HepG2 (cell line): ENCODE data around the gene PKNOX2. TPM values are rescaled to one million over a fixed set of nuclear protein-coding genes. Genes with fewer than 3 reads are reported as not detected.

Experiments used
- ATAC-seq: fragments of 200-7000 bp; cut with Tn5 transposase; 3 replicates; pipeline ENCODE4 v1.9.1; 2020; ENCODE audit warnings: mild to moderate bottlenecking, moderate library complexity
- BruUV-seq: library from RNA; stranded (reverse); fragments of 400-500 nt; replicated peaks from 2 replicates; lab custom pipeline; 2021; lab: Mats Ljungman, UMichigan
- CTCF ChIA-PET: fragments of 300-600 bp; formaldehyde crosslinking; extraction: SDS; loops from one replicate; lab custom pipeline; 2021; ENCODE audit warnings: low total read pairs, inconsistent platforms, low intra/inter-chr PET ratio; lab: Yijun Ruan, JAX
- POLR2A ChIA-PET: fragments of 350-600 bp; sonication (Branson Sonifier 250); formaldehyde crosslinking; loops from one replicate; lab custom pipeline; 2020; ENCODE audit warnings: antibody characterized with exemption, inconsistent platforms; lab: Yijun Ruan, JAX
- DNase-seq: peaks from one replicate; pipeline ENCODE4 v3.0.0-alpha.2; 2015; ENCODE audit warnings: low spot score
- FAIRE-seq: peaks from 3 replicates; lab custom pipeline; 2011; peaks lifted over from hg19 to GRCh38; lab: Jason Lieb, UNC
- H2AFZ ChIP-seq: one replicate; pipeline ENCODE4 v1.6.1; 2011; ENCODE audit warnings: low read length, inconsistent platforms
- H3K27ac ChIP-seq: fragments of 300-600 bp; 3 replicates; pipeline ENCODE4 v1.8.0; 2011; ENCODE audit warnings: mixed run types, mild to moderate bottlenecking, mixed read lengths, low read length, inconsistent platforms; ENCODE audit not compliant: insufficient read depth; ENCODE audit errors: extremely low read length
- H3K27me3 ChIP-seq, 2 experiments: fragments of 200-600 bp in 1 of 2; 2 replicates in 1 of 2; 3 replicates in 1 of 2; pipeline versions ENCODE4 v1.6.0 to v1.8.0; 2011; ENCODE audit warnings: low read length in 2 of 2, mild to moderate bottlenecking in 2 of 2, moderate library complexity in 2 of 2, inconsistent platforms in 1 of 2; ENCODE audit not compliant: insufficient read depth in 2 of 2, control insufficient read depth in 1 of 2
- H3K36me3 ChIP-seq, 2 experiments: fragments of 200-600 bp in 1 of 2; replicated peaks in 1 of 2; 2 replicates in 1 of 2; 3 replicates in 1 of 2; pipeline versions ENCODE4 v1.5.1 to v1.8.0; 2011; ENCODE audit warnings: low read length in 2 of 2, inconsistent platforms in 1 of 2; ENCODE audit not compliant: insufficient read depth in 2 of 2, control insufficient read depth in 1 of 2
- H3K4me1 ChIP-seq: 2 replicates; pipeline ENCODE4 v1.5.1; 2012; ENCODE audit warnings: low read length, inconsistent platforms; ENCODE audit not compliant: insufficient read depth
- H3K4me2 ChIP-seq: 2 replicates; pipeline ENCODE4 v1.6.0; 2011; ENCODE audit warnings: low read depth, low read length, inconsistent platforms
- H3K4me3 ChIP-seq, 3 experiments: fragments of 200-600 bp in 1 of 3; sonication (generic), shearing (Covaris generic) in 1 of 3; replicated peaks in 1 of 3; 2 replicates each; pipeline ENCODE4 v1.5.1; 2011 to 2016; ENCODE audit warnings: low read length in 3 of 3, inconsistent platforms in 2 of 3, low read depth in 2 of 3, mild to moderate bottlenecking in 2 of 3, control low read depth in 1 of 3, mixed read lengths in 1 of 3; ENCODE audit not compliant: insufficient read depth in 1 of 3
- H3K79me2 ChIP-seq: one replicate; pipeline ENCODE4 v1.6.1; 2011; ENCODE audit warnings: low read length, inconsistent platforms; ENCODE audit not compliant: insufficient read depth
- H3K9ac ChIP-seq: 2 replicates; pipeline ENCODE4 v1.6.0; 2011; ENCODE audit warnings: mild to moderate bottlenecking, low read depth, low read length, inconsistent platforms; ENCODE audit not compliant: insufficient read depth
- H3K9me3 ChIP-seq: 2 replicates; pipeline ENCODE4 v1.5.1; 2012; ENCODE audit warnings: mild to moderate bottlenecking, low read length
- H4K20me1 ChIP-seq: 2 replicates; pipeline ENCODE4 v1.6.0; 2011; ENCODE audit warnings: inconsistent platforms, mild to moderate bottlenecking, low read length, moderate library complexity; ENCODE audit not compliant: insufficient read depth
- CBFB ChIP-seq: sonication (generic); formaldehyde crosslinking; IDR thresholded peaks from 2 replicates; pipeline ENCODE4 v1.4.0; 2020; ENCODE audit warnings: missing genetic modification reagents
- CSRNP1 ChIP-seq: sonication (generic); formaldehyde crosslinking; IDR thresholded peaks from 2 replicates; pipeline ENCODE4 v1.8.1; 2023; ENCODE audit warnings: mild to moderate bottlenecking, missing genetic modification reagents
- MEIS1 ChIP-seq: sonication (generic); formaldehyde crosslinking; IDR thresholded peaks from 2 replicates; pipeline ENCODE4 v1.9.0; 2021; ENCODE audit warnings: mild to moderate bottlenecking, missing genetic modification reagents, moderate library complexity, borderline replicate concordance
- POLR2AphosphoS5 ChIP-seq: IDR thresholded peaks from 2 replicates; pipeline ENCODE4 v1.6.1; 2012; ENCODE audit warnings: low read depth, low read length
- SOX13 ChIP-seq, 3 experiments: fragments of 450-650 bp in 1 of 3; sonication (generic) in 1 of 3; formaldehyde crosslinking in 1 of 3; IDR thresholded peaks in 2 of 3; conservative IDR thresholded peaks in 1 of 3; 2 replicates each; pipeline versions ENCODE4 v1.5.0 to v1.6.1; 2016 to 2020; ENCODE audit warnings: antibody characterized with exemption in 1 of 3, mild to moderate bottlenecking in 1 of 3, missing compliant biosample characterization in 1 of 3, missing genetic modification reagents in 1 of 3, moderate library complexity in 1 of 3
- TERF1 ChIP-seq: sonication (generic); formaldehyde crosslinking; IDR thresholded peaks from 2 replicates; pipeline ENCODE4 v1.8.0; 2022; ENCODE audit warnings: mild to moderate bottlenecking, missing genetic modification reagents, moderate library complexity
- TRIM24 ChIP-seq: sonication (generic); formaldehyde crosslinking; IDR thresholded peaks from 2 replicates; pipeline ENCODE4 v1.8.0; 2022; ENCODE audit warnings: mild to moderate bottlenecking, missing genetic modification reagents
- ZNF253 ChIP-seq: sonication (generic); formaldehyde crosslinking; IDR thresholded peaks from 2 replicates; pipeline ENCODE4 v1.8.0; 2022; ENCODE audit warnings: mild to moderate bottlenecking, missing genetic modification reagents, borderline replicate concordance
- ZNF264 ChIP-seq: sonication (generic); formaldehyde crosslinking; IDR thresholded peaks from 2 replicates; pipeline ENCODE4 v1.4.0; 2020; ENCODE audit warnings: missing genetic modification reagents
- ZNF354B ChIP-seq: sonication (generic); formaldehyde crosslinking; IDR thresholded peaks from 2 replicates; pipeline ENCODE4 v1.8.0; 2022; ENCODE audit warnings: mild to moderate bottlenecking, missing genetic modification reagents
- ZNF790 ChIP-seq: sonication (generic); formaldehyde crosslinking; IDR thresholded peaks from 2 replicates; pipeline ENCODE4 v1.8.0; 2022; ENCODE audit warnings: missing genetic modification reagents, mild to moderate bottlenecking, borderline replicate concordance
- WGBS: methylation state at CpG from one replicate; pipeline ENCODE4 v1.1.6; 2017; ENCODE audit warnings: low lambda C conversion rate; 5-methylcytosine and 5-hydroxymethylcytosine counted together
- in situ Hi-C: cut with HindIII; loops from 2 replicates; pipeline ENCODE4 v1.10.0; 2017; ENCODE audit warnings: low pct_unique_long_range_greater_than_20kb; ENCODE audit not compliant: extremely low pct_ligation_motif_present
- intact Hi-C: fragments of 100-400 bp; cut with micrococcal nuclease; formaldehyde crosslinking; loops from one replicate; pipeline ENCODE4 v1.10.0; 2022; ENCODE audit not compliant: unreplicated experiment
- polyA plus RNA-seq, 8 experiments: library from polyadenylated mRNA; depleted of rRNA in 3 of 8; stranded (reverse) in 7 of 8; unstranded in 1 of 8; fragments of >200 nt; fragmentation: Illumina TruSeq in 4 of 8; extraction: Trizol in 4 of 8; gene quantifications; 2 replicates each; pipeline versions ENCODE4 v1.2.1 to v1.2.3, GENCODE V29; 2011 to 2016; ENCODE audit warnings: low read depth in 4 of 8, missing spikeins in 1 of 8, mixed read lengths in 1 of 8; ENCODE audit not compliant: insufficient read depth in 1 of 8
- total RNA-seq, 5 experiments: library from RNA; depleted of rRNA; stranded (reverse); fragments of >200 nt; fragmentation: Illumina TruSeq; extraction: Trizol; gene quantifications; 2 replicates each; pipeline ENCODE4 v1.2.3, GENCODE V29; 2016; ENCODE audit warnings: low read depth in 1 of 5

PKNOX2 gene
- total and polyA plus RNA-seq, 2 of the 13 experiments (the other 11 are each of a cell fraction or from before 2014, with no cell fraction given) = not detected

- ATAC-seq = no peak
- Histone ChIP-seq H3K27me3 (peaks cover 4 to 73% of the 10 kb centered on the region in 2 experiments; a peak in 4 of 5 replicates), H3K4me1 (no peaks in the 10 kb centered on the region), H3K36me3 (no peaks in the 10 kb centered on the region), H2AFZ (no peak overlapping the region), H3K9me3 (no peaks in the 10 kb centered on the region), H3K9ac (no peak overlapping the region), H3K27ac (no peak overlapping the region), H3K4me3 (no peak overlapping the region), H4K20me1 (no peaks in the 10 kb centered on the region), H3K4me2 (no peak overlapping the region), H3K79me2 (no peaks in the 10 kb centered on the region)
- ChIA-PET POLR2A (no interaction called here), CTCF (no interaction called here)
- intact Hi-C loops (no loop called here), in situ Hi-C loops (no loop called here)
- no peak for DNase-seq
- no peak for TF ChIP-seq TRIM24
- TF ChIP-seq TERF1 = no peak
- no peak for TF ChIP-seq SOX13 (IDR thresholded peaks at IDR 0.05)
- TF ChIP-seq SOX13 (CRISPR knock-in tag; conservative IDR thresholded peaks at IDR 0.05 in 1 of 2, IDR thresholded peaks at IDR 0.05 in 1 of 2) = no peak
- no peak for TF ChIP-seq ZNF264 (CRISPR knock-in tag)
- no peak for TF ChIP-seq ZNF790 (CRISPR knock-in tag)
- TF ChIP-seq CBFB (CRISPR knock-in tag) = no peak
- no peak for TF ChIP-seq POLR2AphosphoS5
- TF ChIP-seq MEIS1 (CRISPR knock-in tag) = no peak
- no peak for TF ChIP-seq ZNF253
- TF ChIP-seq ZNF354B (CRISPR knock-in tag) = no peak
- TF ChIP-seq CSRNP1 (CRISPR knock-in tag) = no peak
- no TSS peak for BruUV-seq
- FAIRE-seq = no peak
- 0% methylated on average over 2 of the region's 8 CpGs for WGBS
These were observed 9.0 kb downstream of the PKNOX2 start for GRCh38 chr11:125173556-125173955.
